ENCODE measurements around the gene CDCP2.
A peak's percentile ranks its signal among the peaks of the same experiment; 100 is the strongest.

CDCP2 gene

GRCh38 chr1:54152696-54153095 is at the start of gene CDCP2:
TSS of gene CDCP2 (minus strand) at chr1:54153000. CDS start at chr1:54152922, 78 bp downstream.
- DNase-seq (ENCODE audit: low read depth in 2 of 2) = no peak

DNA sequence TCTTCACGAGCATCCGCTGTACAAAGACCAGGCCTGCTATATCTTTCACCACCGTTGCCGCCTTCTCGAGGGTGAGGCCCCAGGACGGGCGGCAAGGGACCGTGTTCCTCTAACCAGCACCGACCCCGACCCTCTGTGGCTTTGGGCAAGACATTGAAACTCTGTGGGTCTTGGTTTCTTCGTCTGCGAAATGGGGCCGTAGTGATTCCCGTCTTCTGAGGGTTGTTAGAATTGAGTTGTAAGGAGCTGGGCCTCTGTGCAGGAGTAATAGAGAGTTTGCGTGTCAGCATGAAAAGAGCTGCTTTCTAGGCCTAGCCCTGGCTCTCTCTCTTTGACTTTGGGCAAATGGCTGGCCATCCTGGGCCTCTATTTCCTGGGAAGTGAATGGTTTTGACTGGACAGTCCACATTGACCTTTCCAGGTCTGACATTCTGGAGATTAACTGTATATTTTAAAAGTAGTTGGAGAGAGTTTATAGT is 47.8 kb upstream of the CDCP2 start:
- no peak for DNase-seq (ENCODE audit: low read depth in 2 of 2)

- DNase-seq (ENCODE audit: low read depth in 2 of 2) = peak; percentile 82 to 90
Observed at GRCh38 chr1:54199765-54200518, 47.1 kb upstream of the CDCP2 start, which contains the start of the genes CYB5RL and MRPL37. TSS of gene CYB5RL (minus strand) at chr1:54200030. CDS start at chr1:54195616, 4,414 bp downstream. TSS of gene MRPL37 (plus strand) at chr1:54200167. CDS start at chr1:54200244, 77 bp downstream.

DNA sequence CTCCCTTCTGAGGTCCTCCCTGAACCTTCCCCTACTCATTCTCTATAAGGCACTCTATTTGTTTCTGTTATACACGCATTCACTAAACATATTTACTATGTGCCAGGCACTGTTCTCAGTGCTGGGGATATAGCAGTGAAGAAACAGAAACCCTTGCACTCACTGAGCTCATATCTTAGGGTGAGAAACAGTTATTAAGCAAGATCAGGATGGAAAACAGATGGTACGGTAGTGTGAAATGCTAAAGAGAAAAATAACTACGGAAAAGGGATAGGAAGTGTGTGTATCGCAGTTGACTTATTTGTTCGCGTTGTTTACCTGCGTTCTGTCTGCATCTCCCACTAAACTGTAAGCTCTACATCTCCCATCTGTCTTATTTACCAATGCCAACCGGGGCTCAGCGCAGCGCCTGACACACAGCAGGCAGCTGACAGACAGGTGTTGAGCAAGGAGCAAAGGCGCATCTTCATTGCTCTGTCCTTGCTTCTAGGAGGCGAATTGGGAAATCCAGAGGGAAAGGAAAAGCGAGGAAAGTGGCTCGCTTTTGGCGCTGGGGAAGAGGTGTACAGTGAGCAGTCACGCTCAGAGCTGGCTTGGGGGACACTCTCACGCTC is 46.5 kb upstream of the CDCP2 start:
- no peak for DNase-seq (ENCODE audit: low read depth in 2 of 2)

DNA sequence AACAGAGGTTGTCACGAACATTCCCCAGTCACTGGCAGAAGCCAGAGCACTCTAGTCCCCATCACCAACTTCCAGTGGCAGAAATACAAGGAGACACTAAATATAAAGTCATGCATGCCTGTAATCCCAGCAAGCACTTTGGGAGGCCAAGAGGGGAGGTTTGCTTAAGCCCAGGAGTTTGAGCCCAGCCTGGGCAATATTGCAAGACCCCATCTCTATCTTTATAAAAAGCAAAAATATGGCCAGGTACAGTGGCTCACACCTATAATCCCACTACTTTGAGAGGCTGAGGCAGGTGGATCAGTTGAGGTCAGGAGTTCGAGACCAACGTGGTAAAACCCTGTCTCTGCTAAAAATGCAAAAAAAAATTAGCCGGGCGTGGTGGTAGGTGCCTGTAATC is 40.7 kb upstream of the CDCP2 start:
- no peak for DNase-seq (ENCODE audit: low read depth in 2 of 2)

- no peak for DNase-seq (ENCODE audit: low read depth in 2 of 2)
Observed at GRCh38 chr1:54191525-54191924, 38.7 kb upstream of the CDCP2 start.

DNA sequence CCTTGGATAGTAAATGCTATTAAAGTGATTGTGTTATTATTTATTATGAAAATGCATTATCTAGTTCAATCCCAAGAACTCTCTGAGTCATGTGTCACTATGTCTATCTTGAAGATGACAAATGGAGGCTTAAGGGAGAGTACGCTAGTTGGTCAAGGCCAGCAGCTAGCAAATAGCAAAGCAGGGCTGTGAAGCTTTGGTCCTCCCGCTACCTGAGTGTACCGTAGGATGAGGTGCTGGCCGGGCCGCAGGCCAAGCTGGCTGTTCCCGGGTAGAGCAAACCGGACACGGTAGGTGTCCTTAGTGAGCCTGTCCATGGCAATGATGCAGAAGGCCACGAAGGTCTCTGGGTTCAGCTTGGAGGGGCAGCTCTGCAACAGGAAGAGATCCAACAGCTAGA is 37.7 kb upstream of the CDCP2 start:
- DNase-seq (ENCODE audit: low read depth in 2 of 2) = no peak

DNA sequence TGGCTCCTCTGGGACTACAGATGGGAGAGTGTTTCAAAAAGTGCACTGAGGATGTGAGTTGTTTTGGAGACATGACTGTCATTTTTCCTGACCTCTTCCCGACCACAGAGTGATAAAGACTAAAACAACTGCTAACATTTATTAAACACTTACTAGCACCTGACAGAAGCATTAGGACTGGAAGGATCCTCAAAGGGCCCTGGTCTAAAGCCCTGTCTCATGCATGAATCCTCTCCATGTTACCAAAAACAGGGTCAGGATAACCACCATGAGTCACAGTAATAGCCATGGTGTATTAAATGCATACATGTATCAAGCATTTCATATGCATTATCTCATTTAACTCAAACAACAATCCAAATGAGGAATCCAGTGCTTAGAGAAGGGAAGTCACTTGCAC is 35.5 kb upstream of the CDCP2 start:
- no peak for DNase-seq (ENCODE audit: low read depth in 2 of 2)

DNA sequence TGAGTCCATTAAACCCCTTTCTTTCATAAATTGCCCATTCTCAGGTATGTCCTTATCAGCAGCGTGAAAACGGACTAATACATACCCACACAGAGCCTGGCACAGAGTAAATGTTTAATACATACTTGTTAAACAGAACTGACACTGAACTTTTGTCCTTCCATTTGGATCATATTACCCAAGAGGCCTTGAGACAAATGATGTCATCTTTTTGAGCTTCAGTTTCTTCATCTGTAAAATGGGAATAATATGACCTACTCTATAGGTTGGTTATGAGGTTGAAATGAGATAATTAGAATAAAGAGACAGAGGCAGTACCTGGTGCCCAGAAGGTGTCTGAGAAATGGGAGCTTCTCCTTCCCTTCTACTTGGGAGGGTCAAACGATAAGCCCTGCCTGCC is 33.3 kb upstream of the CDCP2 start:
- DNase-seq (ENCODE audit: low read depth in 2 of 2) = no peak

GRCh38 chr1:54180701-54181360 is 28.0 kb upstream of the CDCP2 start:
- DNase-seq (ENCODE audit: low read depth in 2 of 2) = no peak

GRCh38 chr1:54178296-54179070 is 25.7 kb upstream of the CDCP2 start:
- no peak for DNase-seq (ENCODE audit: low read depth in 2 of 2)

DNA sequence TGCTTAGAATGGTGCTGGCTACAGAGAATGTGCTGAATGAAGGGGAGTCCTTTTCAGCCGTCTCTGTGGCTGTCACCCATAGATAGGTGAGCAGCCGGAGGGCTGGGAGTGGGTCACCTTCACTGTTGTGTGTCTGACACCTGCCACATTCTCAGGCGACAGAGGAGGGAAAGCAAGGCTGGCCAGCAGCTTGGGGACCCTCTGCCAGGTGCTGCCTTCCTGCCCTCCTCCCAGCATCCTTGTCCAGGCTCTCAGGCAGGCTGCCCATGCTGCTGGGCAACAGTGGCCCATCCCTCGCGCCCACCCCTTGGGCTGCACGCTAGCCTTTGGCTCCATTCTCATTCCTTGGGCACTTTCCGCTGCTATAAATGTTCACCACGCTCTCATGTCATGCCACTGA is 24.9 kb upstream of the CDCP2 start:
- DNase-seq (ENCODE audit: low read depth in 2 of 2) = no peak

GRCh38 chr1:54176621-54177327 is 24.0 kb upstream of the CDCP2 start:
- DNase-seq (ENCODE audit: low read depth in 2 of 2) = no peak

- no peak for DNase-seq (ENCODE audit: low read depth in 2 of 2)
Observed at GRCh38 chr1:54174106-54174505, 21.3 kb upstream of the CDCP2 start.

DNA sequence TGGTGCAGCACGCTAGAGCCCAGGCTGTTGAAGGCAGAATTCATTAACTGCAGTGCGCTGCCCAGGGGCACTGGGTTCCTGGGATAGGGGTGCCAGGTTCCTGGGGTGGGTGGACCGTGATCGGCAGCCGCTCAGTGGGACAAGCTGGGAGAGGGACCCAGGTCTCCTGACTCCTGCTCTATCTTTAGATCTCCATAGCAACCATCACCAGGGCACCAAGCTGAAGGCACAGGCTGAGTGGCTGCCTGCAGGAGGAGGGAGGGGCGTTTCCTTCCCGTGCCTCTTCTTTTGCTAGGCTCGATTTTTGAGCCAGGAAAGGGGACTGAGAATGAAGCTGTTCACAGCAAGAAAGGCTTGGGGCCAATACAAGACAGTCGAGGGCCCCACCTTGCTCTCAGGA is 20.9 kb upstream of the CDCP2 start:
- DNase-seq (ENCODE audit: low read depth in 2 of 2) = no peak

DNA sequence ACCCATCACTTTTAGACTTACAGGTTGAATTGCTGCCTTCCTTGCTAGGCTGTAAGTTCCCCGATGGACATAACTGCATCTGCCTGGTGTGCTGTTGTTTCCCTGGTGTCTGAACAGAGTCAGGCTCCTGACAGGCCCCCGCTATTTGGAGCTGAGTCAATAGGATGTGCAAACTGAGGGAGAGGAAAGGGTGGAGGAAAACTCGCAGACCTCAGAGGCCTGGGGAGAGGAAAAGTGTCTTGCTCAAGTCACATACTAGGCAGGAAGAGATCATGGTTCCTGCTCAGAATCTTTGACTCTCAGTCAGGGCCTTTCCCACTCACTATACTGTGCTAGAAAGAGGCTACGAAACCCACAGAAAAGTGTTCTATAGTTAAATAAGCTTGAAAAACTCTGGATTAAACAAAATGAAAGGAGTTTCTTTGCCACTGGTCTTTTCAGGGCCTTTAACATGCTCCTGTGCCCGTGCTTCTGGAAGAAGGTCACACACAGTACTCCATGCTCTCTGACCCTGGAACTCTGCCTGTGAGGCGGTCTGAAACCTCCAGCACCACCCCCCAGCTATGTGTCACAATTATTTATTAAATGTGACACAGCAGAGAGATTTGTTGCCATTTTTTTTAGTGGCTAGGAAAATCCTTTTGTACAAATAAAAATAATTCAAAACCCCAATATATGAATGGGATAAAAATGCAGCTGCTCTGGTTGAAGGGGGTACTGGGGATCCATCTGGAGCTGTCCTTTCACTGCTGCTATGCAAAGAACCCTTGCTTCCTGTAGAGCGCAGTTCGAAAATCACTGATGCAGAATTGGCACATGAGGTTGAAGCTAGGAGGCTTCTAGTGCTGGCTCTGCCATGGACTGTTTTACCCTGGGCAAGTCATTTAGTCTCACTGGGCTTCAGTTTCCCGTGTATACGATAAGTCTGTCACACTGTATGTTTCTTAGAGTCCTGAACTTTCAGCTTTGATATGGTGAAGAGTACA is 20.1 kb upstream of the CDCP2 start:
- no peak for DNase-seq (ENCODE audit: low read depth in 2 of 2)

DNA sequence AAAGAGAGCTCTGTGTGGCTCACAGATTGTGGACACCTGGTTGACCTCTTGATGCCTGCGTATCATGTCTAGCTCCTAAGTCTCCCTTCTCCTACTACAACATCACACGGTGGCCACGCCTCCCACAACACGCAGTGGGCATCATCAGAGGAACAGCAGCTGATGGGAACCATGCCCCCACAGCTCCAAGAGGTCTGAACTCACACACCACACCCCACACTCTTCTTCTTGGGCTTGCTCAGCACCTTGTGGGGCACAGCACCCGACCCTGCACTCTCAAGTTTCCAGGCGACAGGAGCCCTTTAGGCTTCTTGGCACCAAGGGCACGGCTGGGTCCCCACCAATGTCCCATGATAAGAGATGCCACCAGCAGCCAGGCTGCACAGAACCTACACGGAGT is 18.8 kb upstream of the CDCP2 start:
- no peak for DNase-seq (ENCODE audit: low read depth in 2 of 2)

- no peak for DNase-seq (ENCODE audit: low read depth in 2 of 2)
Observed at GRCh38 chr1:54171016-54171415, 18.2 kb upstream of the CDCP2 start.

DNA sequence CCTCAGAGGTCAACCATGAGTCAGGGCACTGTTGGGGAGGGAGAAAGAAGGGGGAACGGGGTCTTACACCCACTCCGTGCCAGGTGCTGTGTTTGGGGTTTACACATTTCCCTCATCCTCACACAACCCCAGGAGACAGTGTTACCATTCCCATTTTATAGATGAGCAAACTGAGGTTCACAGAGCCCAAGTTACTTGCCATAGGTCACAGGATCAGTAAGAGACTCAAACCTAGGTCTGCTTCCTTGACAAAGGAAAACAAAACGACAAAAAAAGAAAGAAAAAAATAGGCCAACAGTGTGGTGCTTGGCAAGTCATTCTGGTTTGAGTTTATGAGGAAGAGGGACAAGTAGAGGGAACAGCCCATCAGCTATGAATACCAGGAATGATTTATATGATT is 16.3 kb upstream of the CDCP2 start:
- no peak for DNase-seq (ENCODE audit: low read depth in 2 of 2)

All from activated CD4-positive, alpha-beta T cell treated with anti-CD3 and anti-CD28 coated beads for 24 hours (primary cell).